Parathyroid adenoma (tissue), 2 donors: Measurements from ENCODE around the gene DDX1.

Source experiments
- H2AFZ ChIP-seq: fragments of 300-600 bp; sonication (generic); one replicate; pipeline ENCODE4 v1.7.0; 2017; ENCODE audit warnings: antibody characterized with exemption, mild to moderate bottlenecking
- H3K27ac ChIP-seq: fragments of 300-600 bp; sonication (generic); one replicate; pipeline ENCODE4 v1.7.0; 2017
- H3K27me3 ChIP-seq: fragments of 300-600 bp; sonication (generic); one replicate; pipeline ENCODE4 v1.7.0; 2017; ENCODE audit warnings: low read length; ENCODE audit not compliant: control insufficient read depth, insufficient read depth
- H3K36me3 ChIP-seq: fragments of 300-600 bp; sonication (generic); one replicate; pipeline ENCODE4 v1.7.0; 2017; ENCODE audit warnings: low read length; ENCODE audit not compliant: control insufficient read depth, insufficient read depth
- H3K4me1 ChIP-seq: fragments of 300-600 bp; sonication (generic); one replicate; pipeline ENCODE4 v1.7.0; 2017; ENCODE audit warnings: control low read depth
- H3K4me2 ChIP-seq: fragments of 300-600 bp; sonication (generic); one replicate; pipeline ENCODE4 v1.7.0; 2017; ENCODE audit warnings: low read length
- H3K4me3 ChIP-seq: fragments of 300-600 bp; sonication (generic); one replicate; pipeline ENCODE4 v1.7.0; 2017; ENCODE audit warnings: low read depth, low read length
- H3K79me2 ChIP-seq: fragments of 300-600 bp; sonication (generic); one replicate; pipeline ENCODE4 v1.7.0; 2017; ENCODE audit warnings: control low read depth
- H3K9ac ChIP-seq: fragments of 300-600 bp; sonication (generic); one replicate; pipeline ENCODE4 v1.7.0; 2017; ENCODE audit warnings: mild to moderate bottlenecking
- H3K9me3 ChIP-seq: fragments of 300-600 bp; sonication (generic); one replicate; pipeline ENCODE4 v1.7.0; 2017; ENCODE audit warnings: low read length; ENCODE audit not compliant: control insufficient read depth
- TF ChIP-seq, protein P1 (sequence below): fragments of 300-600 bp; sonication (generic); IDR thresholded peaks from one replicate; pipeline ENCODE4 v1.7.0; 2017; ENCODE audit warnings: antibody characterized with exemption, mild to moderate bottlenecking
- donor health status: primary hyperparathyroidism.

The DDX1 gene

DNA sequence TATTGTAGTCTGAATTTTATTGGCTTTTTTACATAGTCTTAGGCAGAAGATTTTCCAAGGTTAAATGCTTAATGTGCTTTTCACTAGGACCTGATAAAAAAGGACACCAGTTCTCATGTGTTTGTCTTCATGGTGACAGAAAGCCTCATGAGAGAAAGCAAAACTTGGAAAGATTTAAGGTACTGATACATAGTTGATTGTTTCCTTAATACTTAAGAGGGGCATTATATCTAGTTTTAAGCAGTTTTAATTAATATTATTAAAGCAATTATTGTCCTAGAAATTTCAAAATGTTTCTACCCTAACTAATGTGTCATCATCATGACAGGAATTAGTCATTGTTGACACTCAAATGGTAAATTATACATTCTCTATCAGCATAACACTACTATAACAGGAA, 35.3 kb downstream of the DDX1 start:
- H3K9ac ChIP-seq = no peak overlapping the region
- no peaks in the 10 kb centered on the region for H3K27me3 ChIP-seq
- no peaks in the 10 kb centered on the region for H3K9me3 ChIP-seq
- H3K27ac ChIP-seq = no peak overlapping the region
- no peak overlapping the region for H3K4me3 ChIP-seq
- no peak overlapping the region for H2AFZ ChIP-seq
- H3K4me2 ChIP-seq = no peak overlapping the region
- H3K36me3 ChIP-seq = no peaks in the 10 kb centered on the region
- TF ChIP-seq, protein P1, sequence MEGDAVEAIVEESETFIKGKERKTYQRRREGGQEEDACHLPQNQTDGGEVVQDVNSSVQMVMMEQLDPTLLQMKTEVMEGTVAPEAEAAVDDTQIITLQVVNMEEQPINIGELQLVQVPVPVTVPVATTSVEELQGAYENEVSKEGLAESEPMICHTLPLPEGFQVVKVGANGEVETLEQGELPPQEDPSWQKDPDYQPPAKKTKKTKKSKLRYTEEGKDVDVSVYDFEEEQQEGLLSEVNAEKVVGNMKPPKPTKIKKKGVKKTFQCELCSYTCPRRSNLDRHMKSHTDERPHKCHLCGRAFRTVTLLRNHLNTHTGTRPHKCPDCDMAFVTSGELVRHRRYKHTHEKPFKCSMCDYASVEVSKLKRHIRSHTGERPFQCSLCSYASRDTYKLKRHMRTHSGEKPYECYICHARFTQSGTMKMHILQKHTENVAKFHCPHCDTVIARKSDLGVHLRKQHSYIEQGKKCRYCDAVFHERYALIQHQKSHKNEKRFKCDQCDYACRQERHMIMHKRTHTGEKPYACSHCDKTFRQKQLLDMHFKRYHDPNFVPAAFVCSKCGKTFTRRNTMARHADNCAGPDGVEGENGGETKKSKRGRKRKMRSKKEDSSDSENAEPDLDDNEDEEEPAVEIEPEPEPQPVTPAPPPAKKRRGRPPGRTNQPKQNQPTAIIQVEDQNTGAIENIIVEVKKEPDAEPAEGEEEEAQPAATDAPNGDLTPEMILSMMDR = no peak
- H3K79me2 ChIP-seq = no peaks in the 10 kb centered on the region
- no peaks in the 10 kb centered on the region for H3K4me1 ChIP-seq

GRCh38 chr2:15627817-15628684, 36.4 kb downstream of the DDX1 start:
- H3K79me2 ChIP-seq = no peaks in the 10 kb centered on the region
- no peaks in the 10 kb centered on the region for H3K4me1 ChIP-seq
- no peak overlapping the region for H3K4me2 ChIP-seq
- no peaks in the 10 kb centered on the region for H3K27me3 ChIP-seq
- TF ChIP-seq, protein P1 = no peak
- no peak overlapping the region for H3K27ac ChIP-seq
- no peaks in the 10 kb centered on the region for H3K36me3 ChIP-seq
- no peak overlapping the region for H3K9ac ChIP-seq
- no peaks in the 10 kb centered on the region for H3K9me3 ChIP-seq
- no peak overlapping the region for H2AFZ ChIP-seq
- H3K4me3 ChIP-seq = no peak overlapping the region

DNA sequence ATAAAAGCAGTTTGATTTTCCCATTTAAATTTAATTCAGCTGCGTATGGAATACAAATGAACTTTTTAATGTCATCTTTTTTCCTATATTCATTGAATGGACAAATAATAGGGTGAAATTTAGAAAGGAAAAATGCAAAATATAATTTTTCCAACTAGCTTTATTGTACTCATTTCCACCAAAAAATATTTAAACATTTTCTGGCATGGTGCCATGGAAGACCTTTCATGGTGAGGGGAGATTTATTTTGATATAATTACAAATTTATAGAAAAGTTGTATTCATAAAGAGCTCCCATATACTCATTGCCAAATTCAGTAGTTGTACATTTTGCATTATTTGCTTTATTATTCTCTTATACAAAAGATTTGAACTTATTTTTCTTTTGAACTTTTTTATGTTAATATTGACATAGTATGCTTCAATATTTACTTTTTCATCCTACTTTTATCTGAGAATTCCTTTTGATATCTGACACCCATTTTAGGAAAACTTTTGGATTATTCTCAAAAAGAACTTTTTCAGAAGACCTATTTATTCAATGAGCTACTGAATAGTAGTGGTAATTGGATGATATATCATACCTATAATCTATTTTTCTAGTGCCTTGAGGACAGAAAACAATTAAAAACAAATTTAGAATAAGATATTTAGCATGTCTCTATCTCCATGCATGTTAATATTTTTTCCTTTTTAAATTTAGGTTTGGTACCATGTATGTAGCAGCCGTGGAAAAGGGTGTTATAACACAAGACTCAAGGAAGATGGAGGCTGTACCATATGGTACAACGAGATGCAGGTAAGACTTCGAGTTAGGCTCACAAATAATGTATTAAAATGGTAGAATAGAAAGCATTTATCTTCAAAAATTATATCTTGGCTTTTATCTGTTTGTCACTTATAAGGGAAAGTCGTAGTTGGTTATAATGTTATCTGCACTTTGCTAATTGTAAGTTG, 37.5 kb downstream of the DDX1 start:
- Histone ChIP-seq H2AFZ (no peak overlapping the region), H3K27me3 (no peaks in the 10 kb centered on the region), H3K79me2 (no peaks in the 10 kb centered on the region), H3K36me3 (no peaks in the 10 kb centered on the region), H3K9ac (no peak overlapping the region), H3K27ac (no peak overlapping the region), H3K4me1 (no peaks in the 10 kb centered on the region), H3K4me3 (no peak overlapping the region), H3K9me3 (no peaks in the 10 kb centered on the region), H3K4me2 (no peak overlapping the region)
- TF ChIP-seq, protein P1 = no peak

- Histone ChIP-seq H2AFZ (no peak overlapping the region), H3K4me3 (no peak overlapping the region), H3K4me1 (no peaks in the 10 kb centered on the region), H3K27me3 (no peaks in the 10 kb centered on the region), H3K36me3 (no peaks in the 10 kb centered on the region), H3K79me2 (no peaks in the 10 kb centered on the region), H3K9me3 (no peaks in the 10 kb centered on the region), H3K27ac (no peak overlapping the region), H3K4me2 (no peak overlapping the region), H3K9ac (no peak overlapping the region)
- TF ChIP-seq, protein P1 = no peak
These were observed 38.7 kb downstream of the DDX1 start for GRCh38 chr2:15630121-15630977.
